Upper lobe of left lung (tissue), 6 donors: Measurements from ENCODE around the gene TMEM123. TPM values are rescaled to one million over a fixed set of nuclear protein-coding genes. Genes with fewer than 3 reads are reported as not detected.
A peak's percentile ranks its signal among the peaks of the same experiment; 100 is the strongest.

Experiments used
- ATAC-seq, 2 donors: fragments of 200-7000 bp; cut with Tn5 transposase; one replicate each; pipeline ENCODE4 v1.9.1; 2022; ENCODE audit warnings: mild to moderate bottlenecking in 2 of 2, moderate library complexity in 2 of 2; ENCODE audit not compliant: low FRiP score in 2 of 2
- DNase-seq, 2 donors: peaks; one replicate each; pipeline ENCODE4 v3.0.0-alpha.2; 2019 to 2020
- H3K27ac ChIP-seq, 4 donors: fragments of 200-600 bp; sonication (generic); one replicate each; pipeline ENCODE4 v1.5.1; 2016 to 2019
- H3K27me3 ChIP-seq, 4 donors: fragments of 200-600 bp; sonication (generic); one replicate each; pipeline ENCODE4 v1.5.1; 2017 to 2019
- H3K36me3 ChIP-seq, 4 donors: fragments of 200-600 bp; sonication (generic); one replicate each; pipeline ENCODE4 v1.5.1; 2016 to 2019
- H3K4me1 ChIP-seq, 4 donors: fragments of 200-600 bp; sonication (generic); one replicate each; pipeline ENCODE4 v1.5.1; 2018 to 2019
- H3K4me3 ChIP-seq, 4 donors: fragments of 200-600 bp; sonication (generic); one replicate each; pipeline ENCODE4 v1.5.1; 2017 to 2019; ENCODE audit warnings: mild to moderate bottlenecking in 2 of 4, moderate library complexity in 1 of 4
- H3K9me3 ChIP-seq, 4 donors: fragments of 200-600 bp; sonication (generic); one replicate each; pipeline ENCODE4 v1.5.1; 2018 to 2019
- CTCF ChIP-seq, 6 experiments: fragments of 450-650 bp in 4 of 6; fragments of 200-600 bp in 2 of 6; sonication (generic) in 2 of 6; IDR thresholded peaks; one replicate each; pipeline ENCODE4 v1.5.1; 2016 to 2019; ENCODE audit warnings: antibody characterized with exemption in 6 of 6
- EP300 ChIP-seq, 4 donors: sonication (generic); formaldehyde crosslinking; IDR thresholded peaks; one replicate each; pipeline ENCODE4 v1.5.1; 2017; ENCODE audit warnings: antibody characterized with exemption in 4 of 4, control low read depth in 2 of 4
- POLR2A ChIP-seq, 4 donors: fragments of 450-650 bp; IDR thresholded peaks; one replicate each; pipeline ENCODE4 v1.5.1; 2016 to 2017; ENCODE audit warnings: antibody characterized with exemption in 4 of 4, mild to moderate bottlenecking in 2 of 4
- POLR2AphosphoS5 ChIP-seq, 2 donors: sonication (generic); formaldehyde crosslinking; IDR thresholded peaks; one replicate each; pipeline ENCODE4 v1.5.1; 2017; ENCODE audit warnings: antibody characterized with exemption in 2 of 2
- WGBS, 2 donors: methylation state at CpG; one replicate each; pipeline ENCODE4 v1.1.5; 2017 to 2018; 5-methylcytosine and 5-hydroxymethylcytosine counted together
- total RNA-seq, 6 donors: library from RNA; depleted of rRNA in 4 of 6; stranded (reverse); fragments of >200 nt in 4 of 6; gene quantifications; one replicate each; pipeline versions ENCODE4 v1.1.0 to v1.2.1, GENCODE V29; 2016 to 2021
- donor health status: DM: no; HTN: no; CAD: no; lungs with moderate emphysema.
- donor health status: DM: no; HTN: yes; CAD: no; lungs with severe emphysema.

TMEM123 gene
- total RNA-seq, 6 donors from 2014 or later = 55.5 to 200 (median 121) TPM

- TF ChIP-seq CTCF (IDR thresholded peaks at IDR 0.05) (no peak), POLR2A (IDR thresholded peaks at IDR 0.05) (no peak), POLR2AphosphoS5 (IDR thresholded peaks at IDR 0.05) (no peak), EP300 (IDR thresholded peaks at IDR 0.05) (no peak)
- ATAC-seq = peak in 1 of 2 donors; percentile 37
- Histone ChIP-seq H3K36me3 (peaks cover 7 to 55% (median 28%) of the 10 kb centered on the region in 4 donors), H3K4me1 (peaks cover 0 to 5% (median 1%) of the 10 kb centered on the region in 4 donors), H3K4me3 (no peak overlapping the region), H3K27ac (peak overlapping the region in 3 of 4 donors; percentile 16 to 49 (median 22)), H3K27me3 (no peaks in the 10 kb centered on the region), H3K9me3 (no peaks in the 10 kb centered on the region)
- peak in 1 of 2 donors; percentile 49 for DNase-seq
- WGBS, 2 donors = 78 to 81% methylated on average over 15 of the region's 15 CpGs
Observed at GRCh38 chr11:102384419-102385079, 68.0 kb downstream of the TMEM123 start.

GRCh38 chr11:102383839-102384238 is 68.7 kb downstream of the TMEM123 start:
- Histone ChIP-seq H3K4me1 (peaks cover 0 to 5% (median 1%) of the 10 kb centered on the region in 4 donors), H3K27me3 (no peaks in the 10 kb centered on the region), H3K9me3 (no peaks in the 10 kb centered on the region), H3K4me3 (no peak overlapping the region), H3K36me3 (peaks cover 7 to 55% (median 30%) of the 10 kb centered on the region in 4 donors), H3K27ac (no peak overlapping the region)
- TF ChIP-seq POLR2A (IDR thresholded peaks at IDR 0.05) (no peak), CTCF (IDR thresholded peaks at IDR 0.05) (no peak), EP300 (IDR thresholded peaks at IDR 0.05) (no peak)
- no peak for ATAC-seq
- WGBS, 2 donors = 91 to 100% methylated on average over 3 of the region's 3 CpGs
- DNase-seq = no peak

GRCh38 chr11:102382384-102382783 is 70.2 kb downstream of the TMEM123 start:
- Histone ChIP-seq H3K27me3 (no peaks in the 10 kb centered on the region), H3K36me3 (peaks cover 13 to 60% (median 28%) of the 10 kb centered on the region in 4 donors), H3K9me3 (no peaks in the 10 kb centered on the region), H3K4me3 (no peak overlapping the region), H3K27ac (no peak overlapping the region), H3K4me1 (peaks cover 0 to 5% (median 1%) of the 10 kb centered on the region in 4 donors)
- no peak for TF ChIP-seq POLR2AphosphoS5 (IDR thresholded peaks at IDR 0.05)
- TF ChIP-seq CTCF (IDR thresholded peaks at IDR 0.05) = no peak
- no peak for TF ChIP-seq EP300 (IDR thresholded peaks at IDR 0.05)
- TF ChIP-seq POLR2A (IDR thresholded peaks at IDR 0.05) = no peak
- DNase-seq (no peak), ATAC-seq (no peak)
- 91 to 94% methylated on average over 3 of the region's 3 CpGs for WGBS, 2 donors

GRCh38 chr11:102378818-102379217 is 73.7 kb downstream of the TMEM123 start:
- ATAC-seq (no peak), DNase-seq (no peak)
- Histone ChIP-seq H3K27ac (no peak overlapping the region), H3K27me3 (no peaks in the 10 kb centered on the region), H3K36me3 (peaks cover 17 to 64% (median 30%) of the 10 kb centered on the region in 4 donors), H3K4me3 (no peak overlapping the region), H3K9me3 (no peaks in the 10 kb centered on the region), H3K4me1 (peaks cover 0 to 10% (median 5%) of the 10 kb centered on the region in 4 donors)
- TF ChIP-seq POLR2A (IDR thresholded peaks at IDR 0.05) (no peak), EP300 (IDR thresholded peaks at IDR 0.05) (no peak), CTCF (IDR thresholded peaks at IDR 0.05) (no peak), POLR2AphosphoS5 (IDR thresholded peaks at IDR 0.05) (no peak)

- WGBS, 2 donors = 78 to 80% methylated on average over 2 of the region's 2 CpGs
Observed at GRCh38 chr11:102377891-102378290, 74.7 kb downstream of the TMEM123 start.

More at GRCh38 chr11:102377891-102378290, 74.7 kb downstream of the TMEM123 start:
- ATAC-seq = no peak
- Histone ChIP-seq H3K27ac (no peak overlapping the region), H3K4me1 (peaks cover 0 to 10% (median 3%) of the 10 kb centered on the region in 4 donors), H3K27me3 (no peaks in the 10 kb centered on the region), H3K36me3 (peaks cover 17 to 64% (median 30%) of the 10 kb centered on the region in 4 donors), H3K4me3 (no peak overlapping the region), H3K9me3 (no peaks in the 10 kb centered on the region)
- no peak for DNase-seq
- no peak for TF ChIP-seq EP300 (IDR thresholded peaks at IDR 0.05)
